Measurements from ENCODE around the gene RTN4R. TPM values are rescaled to one million over a fixed set of nuclear protein-coding genes. Genes with fewer than 3 reads are reported as not detected.
"Not testable (repeated sequence)": the region's sequence is repeated elsewhere in the genome, so short reads cannot be mapped to it uniquely, and the experiment has no call there.

RTN4R gene
- total and polyA plus RNA-seq, 2 of the 13 experiments (the other 11 are each of a cell fraction or from before 2014, with no cell fraction given): 0.22 to 0.77 TPM

- H3K4me1 ChIP-seq (ENCODE audit: insufficient read depth, low read length); H4K20me1 ChIP-seq (ENCODE audit: insufficient read depth, low read length); BruUV-seq (replicated peaks); H3K27ac ChIP-seq (ENCODE audit: extremely low read length, insufficient read depth, low read length); H3K4me3 ChIP-seq (replicated peaks in 1 of 3; ENCODE audit: insufficient read depth in 1 of 3, low read depth in 2 of 3, low read length in 3 of 3); ATAC-seq; CTCF ChIA-PET (ENCODE audit: low intra/inter-chr PET ratio, low total read pairs); POLR2A ChIA-PET; H3K9me3 ChIP-seq (ENCODE audit: low read length); H3K36me3 ChIP-seq (replicated peaks in 1 of 2; ENCODE audit: control insufficient read depth in 1 of 2, insufficient read depth in 2 of 2, low read length in 2 of 2); FAIRE-seq; H3K79me2 ChIP-seq (ENCODE audit: insufficient read depth, low read length); H2AFZ ChIP-seq (ENCODE audit: low read length); DNase-seq (ENCODE audit: low spot score); H3K4me2 ChIP-seq (ENCODE audit: low read depth, low read length); intact Hi-C loops (cut with micrococcal nuclease; ENCODE audit: unreplicated experiment); H3K9ac ChIP-seq (ENCODE audit: insufficient read depth, low read depth, low read length): not testable (repeated sequence)
- 15% methylated on average over 7 of the region's 7 CpGs for WGBS (ENCODE audit: low lambda C conversion rate)
- in situ Hi-C loops (cut with HindIII; ENCODE audit: extremely low pct_ligation_motif_present, low pct_unique_long_range_greater_than_20kb): loop anchor here (25.0 kb wide), 1 partner anchor 1313 kb away; no protein-coding TSS in a partner anchor
- H3K27me3 ChIP-seq (ENCODE audit: control insufficient read depth in 1 of 2, insufficient read depth in 2 of 2, low read length in 2 of 2): peaks cover 8 to 53% of the 10 kb centered on the region in 2 experiments; a peak in 4 of 5 replicates
These were observed 7.2 kb upstream of the RTN4R start for GRCh38 chr22:20275325-20275724.

- H3K4me1 ChIP-seq (ENCODE audit: insufficient read depth, low read length); H3K27ac ChIP-seq (ENCODE audit: extremely low read length, insufficient read depth, low read length); FAIRE-seq; BruUV-seq (replicated peaks); H2AFZ ChIP-seq (ENCODE audit: low read length); DNase-seq (ENCODE audit: low spot score); H3K4me3 ChIP-seq (replicated peaks in 1 of 3; ENCODE audit: insufficient read depth in 1 of 3, low read depth in 2 of 3, low read length in 3 of 3); in situ Hi-C loops (cut with HindIII; ENCODE audit: extremely low pct_ligation_motif_present, low pct_unique_long_range_greater_than_20kb); H3K9me3 ChIP-seq (ENCODE audit: low read length); H3K79me2 ChIP-seq (ENCODE audit: insufficient read depth, low read length); intact Hi-C loops (cut with micrococcal nuclease; ENCODE audit: unreplicated experiment); H3K4me2 ChIP-seq (ENCODE audit: low read depth, low read length); POLR2A ChIA-PET; H4K20me1 ChIP-seq (ENCODE audit: insufficient read depth, low read length); H3K36me3 ChIP-seq (replicated peaks in 1 of 2; ENCODE audit: control insufficient read depth in 1 of 2, insufficient read depth in 2 of 2, low read length in 2 of 2); H3K9ac ChIP-seq (ENCODE audit: insufficient read depth, low read depth, low read length); ATAC-seq; CTCF ChIA-PET (ENCODE audit: low intra/inter-chr PET ratio, low total read pairs): not testable (repeated sequence)
- peaks cover 8 to 53% of the 10 kb centered on the region in 2 experiments for H3K27me3 ChIP-seq (ENCODE audit: control insufficient read depth in 1 of 2, insufficient read depth in 2 of 2, low read length in 2 of 2)
- 0% methylated on average over 2 of the region's 10 CpGs for WGBS (ENCODE audit: low lambda C conversion rate)
These were observed 6.3 kb upstream of the RTN4R start for GRCh38 chr22:20274374-20274773.

GRCh38 chr22:20273758-20274181 lies 5.7 kb upstream of the RTN4R start:
- intact Hi-C loops (cut with micrococcal nuclease; ENCODE audit: unreplicated experiment) (no loop called here), in situ Hi-C loops (cut with HindIII; ENCODE audit: extremely low pct_ligation_motif_present, low pct_unique_long_range_greater_than_20kb) (no loop called here)
- Histone ChIP-seq H3K9me3 (ENCODE audit: low read length) (no peaks in the 10 kb centered on the region), H3K9ac (ENCODE audit: insufficient read depth, low read depth, low read length) (no peak overlapping the region), H2AFZ (ENCODE audit: low read length) (no peak overlapping the region), H3K4me2 (ENCODE audit: low read depth, low read length) (no peak overlapping the region), H3K27ac (ENCODE audit: extremely low read length, insufficient read depth, low read length) (no peak overlapping the region), H3K27me3 (ENCODE audit: control insufficient read depth in 1 of 2, insufficient read depth in 2 of 2, low read length in 2 of 2) (peaks cover 8 to 50% of the 10 kb centered on the region in 2 experiments), H3K79me2 (ENCODE audit: insufficient read depth, low read length) (no peaks in the 10 kb centered on the region), H3K4me3 (replicated peaks in 1 of 3; ENCODE audit: insufficient read depth in 1 of 3, low read depth in 2 of 3, low read length in 3 of 3) (no peak overlapping the region), H3K36me3 (replicated peaks in 1 of 2; ENCODE audit: control insufficient read depth in 1 of 2, insufficient read depth in 2 of 2, low read length in 2 of 2) (no peaks in the 10 kb centered on the region), H4K20me1 (ENCODE audit: insufficient read depth, low read length) (no peaks in the 10 kb centered on the region), H3K4me1 (ENCODE audit: insufficient read depth, low read length) (no peaks in the 10 kb centered on the region)
- FAIRE-seq (no peak), ATAC-seq (no peak), DNase-seq (ENCODE audit: low spot score) (no peak)
- CTCF ChIA-PET (ENCODE audit: low intra/inter-chr PET ratio, low total read pairs): no interaction called here
- POLR2A ChIA-PET: no interaction called here
- TF ChIP-seq NCOA2 (CRISPR knock-in tag; IDR thresholded peaks at IDR 0.05) (no peak), RARG (CRISPR knock-in tag; IDR thresholded peaks at IDR 0.05; ENCODE audit: low read depth) (no peak), SOX5 (CRISPR knock-in tag; IDR thresholded peaks at IDR 0.05; ENCODE audit: borderline replicate concordance) (no peak)
- 0% methylated on average over 2 of the region's 12 CpGs for WGBS (ENCODE audit: low lambda C conversion rate)
- no TSS peak for BruUV-seq (replicated peaks)

Measured in HepG2 (cell line).